ENCODE measurements around the gene CNFN.

CNFN gene

GRCh38 chr19:42389899-42390298 is at the start of gene CNFN:
Gene CNFN (minus strand): TSS chr19:42390297. CDS start chr19:42389037, 1,260 bp downstream.
- DNase-seq (ENCODE audit: low spot score): no peak

DNA sequence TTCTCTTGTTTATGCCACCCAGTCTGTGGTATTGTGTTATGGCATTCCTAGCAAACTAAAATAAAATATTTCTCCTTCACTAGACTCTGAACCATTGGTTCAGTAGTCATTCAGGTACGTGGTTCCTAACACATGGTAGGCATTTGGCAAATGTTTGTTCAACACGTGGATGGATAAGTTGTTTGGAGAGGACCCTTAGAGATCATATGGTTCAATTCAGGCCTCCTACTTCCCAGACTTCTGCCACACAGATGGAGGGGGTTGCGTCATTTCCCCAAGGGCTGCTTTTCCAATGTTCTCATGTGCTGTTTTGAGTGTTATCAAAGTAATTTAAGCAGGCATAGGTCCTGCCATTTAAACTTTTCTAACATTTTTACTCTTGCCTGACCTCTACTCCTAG is 45.9 kb upstream of the CNFN start:
- no peak for DNase-seq (ENCODE audit: low spot score)

DNA sequence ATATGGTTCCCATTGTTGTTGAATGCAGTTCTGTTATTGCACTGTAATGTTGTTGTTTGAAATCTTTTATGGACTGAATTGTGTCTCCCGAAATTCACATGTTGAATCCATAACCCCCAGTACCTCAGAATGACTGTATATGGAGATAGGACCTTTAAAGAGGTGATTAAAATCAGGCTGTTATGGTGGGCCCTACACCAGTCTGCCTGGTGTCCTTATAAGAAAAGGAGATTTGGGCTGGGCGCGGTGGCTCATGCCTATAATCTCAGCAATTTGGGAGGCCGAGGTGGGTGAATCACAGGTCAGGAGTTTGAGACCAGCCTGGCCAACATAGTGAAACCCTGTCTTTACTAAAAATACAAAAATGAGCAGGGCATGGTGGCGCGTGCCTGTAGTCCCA is 45.2 kb upstream of the CNFN start:
- DNase-seq (ENCODE audit: low spot score): no peak

DNA sequence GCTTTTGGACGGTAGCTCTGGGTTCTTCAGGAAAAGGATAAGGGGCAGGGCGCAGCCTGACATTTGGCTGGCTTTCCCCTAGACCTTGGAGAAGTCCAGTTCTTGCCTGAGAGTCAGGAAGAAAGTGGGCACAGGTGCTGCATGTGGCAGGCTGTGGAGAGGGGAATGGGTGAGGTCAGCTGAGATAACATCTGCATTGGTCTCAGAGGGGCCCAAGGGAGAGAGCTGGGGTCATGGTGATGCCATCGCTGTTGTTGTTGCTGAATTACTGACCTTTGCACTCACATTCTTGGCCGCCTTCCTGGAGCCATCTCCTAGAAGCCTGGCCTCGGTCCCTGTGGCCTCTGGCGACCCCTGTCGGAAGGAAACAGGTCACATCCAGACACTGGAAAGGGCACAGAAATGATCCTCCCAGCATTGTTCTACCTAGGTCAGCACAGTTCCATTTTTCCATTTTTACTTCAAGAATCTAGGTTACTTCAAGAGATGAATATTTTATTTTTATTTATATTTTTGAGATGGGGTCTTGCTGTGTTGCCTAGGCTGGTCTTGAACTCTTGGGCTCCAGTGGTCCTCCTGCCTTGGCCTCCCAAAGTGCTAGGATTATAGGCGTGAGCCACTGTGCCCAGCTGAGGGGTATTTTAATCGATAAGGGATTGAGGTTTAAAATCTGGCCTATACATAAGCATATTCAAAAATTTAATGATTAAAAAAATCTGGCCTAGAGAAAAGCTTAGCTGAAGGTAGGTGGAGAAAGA is 43.6 kb upstream of the CNFN start:
- DNase-seq (ENCODE audit: low spot score): peak; percentile 88

GRCh38 chr19:42431486-42431885 is 41.4 kb upstream of the CNFN start:
- DNase-seq (ENCODE audit: low spot score): no peak

GRCh38 chr19:42428676-42429075 is 38.6 kb upstream of the CNFN start:
- no peak for DNase-seq (ENCODE audit: low spot score)

DNA sequence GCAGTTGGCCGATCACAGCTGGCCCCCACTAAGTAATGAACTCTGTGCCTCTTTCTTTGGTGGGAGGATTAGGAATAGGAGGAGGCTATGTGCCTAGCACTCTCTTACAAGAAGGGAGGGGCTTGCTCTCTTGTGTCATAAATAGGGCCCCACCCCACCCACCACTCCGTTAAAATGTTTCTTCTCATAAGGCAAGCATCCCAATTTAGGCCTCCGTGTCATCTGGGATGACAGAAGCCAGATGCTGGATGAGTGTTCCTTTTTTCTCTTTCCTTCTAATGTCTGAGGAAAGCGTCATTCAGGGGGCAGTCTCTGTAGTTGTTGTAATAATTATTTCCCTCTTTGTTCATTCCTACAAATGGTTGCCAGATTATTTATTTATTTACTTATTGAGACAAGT is 37.2 kb upstream of the CNFN start, which contains the start of gene LIPE:
TSS of gene LIPE (minus strand) at position 76 of the 400 bp plus-strand sequence. CDS start 239 bp downstream, outside the sequence.
- DNase-seq (ENCODE audit: low spot score): no peak

DNA sequence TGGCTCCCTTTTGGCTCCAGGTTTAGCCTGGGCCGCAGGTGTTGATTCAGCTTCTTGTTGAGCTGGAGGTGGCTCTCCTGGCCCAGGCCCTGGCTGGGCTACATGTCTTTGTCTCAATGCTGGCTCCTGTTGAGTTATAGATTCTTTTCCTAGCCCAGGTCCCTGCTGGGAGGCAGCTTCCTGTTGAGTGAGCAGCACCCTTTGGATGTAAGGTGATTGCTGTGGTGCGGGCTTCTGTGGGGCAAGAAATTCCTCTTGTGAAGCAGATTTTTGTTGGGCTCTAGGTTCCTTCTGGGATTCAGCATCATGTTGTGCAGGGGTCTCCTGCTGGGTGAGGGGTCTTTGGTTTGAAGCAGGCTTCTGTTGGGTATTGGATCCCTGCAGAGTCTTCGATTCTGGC is 36.5 kb upstream of the CNFN start:
- DNase-seq (ENCODE audit: low spot score): no peak

GRCh38 chr19:42424712-42425131 is 34.6 kb upstream of the CNFN start:
- no peak for DNase-seq (ENCODE audit: low spot score)

DNA sequence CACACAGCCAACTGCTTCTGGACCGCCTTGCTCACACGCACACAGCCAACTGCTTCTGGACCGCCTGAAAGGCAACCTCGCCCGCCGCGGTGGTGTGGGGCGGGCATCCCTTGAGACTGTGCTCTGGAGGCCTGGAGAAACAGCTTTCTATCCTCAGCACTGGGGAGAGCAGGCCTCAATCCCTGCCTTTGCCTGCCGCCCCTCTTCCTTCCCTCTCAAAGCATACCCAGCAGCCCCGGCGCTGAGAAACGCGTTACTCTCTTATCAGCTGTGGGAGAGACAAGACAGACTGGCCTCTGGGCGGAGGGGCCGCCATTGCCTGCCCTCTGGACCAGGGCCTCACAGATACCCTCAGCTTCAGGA is 34.2 kb upstream of the CNFN start:
- DNase-seq (ENCODE audit: low spot score): no peak

- peak; percentile 92 for DNase-seq (ENCODE audit: low spot score)
These were observed 33.6 kb upstream of the CNFN start for GRCh38 chr19:42423462-42424344.

GRCh38 chr19:42422901-42423461 is 32.9 kb upstream of the CNFN start:
- DNase-seq (ENCODE audit: low spot score): no peak

DNA sequence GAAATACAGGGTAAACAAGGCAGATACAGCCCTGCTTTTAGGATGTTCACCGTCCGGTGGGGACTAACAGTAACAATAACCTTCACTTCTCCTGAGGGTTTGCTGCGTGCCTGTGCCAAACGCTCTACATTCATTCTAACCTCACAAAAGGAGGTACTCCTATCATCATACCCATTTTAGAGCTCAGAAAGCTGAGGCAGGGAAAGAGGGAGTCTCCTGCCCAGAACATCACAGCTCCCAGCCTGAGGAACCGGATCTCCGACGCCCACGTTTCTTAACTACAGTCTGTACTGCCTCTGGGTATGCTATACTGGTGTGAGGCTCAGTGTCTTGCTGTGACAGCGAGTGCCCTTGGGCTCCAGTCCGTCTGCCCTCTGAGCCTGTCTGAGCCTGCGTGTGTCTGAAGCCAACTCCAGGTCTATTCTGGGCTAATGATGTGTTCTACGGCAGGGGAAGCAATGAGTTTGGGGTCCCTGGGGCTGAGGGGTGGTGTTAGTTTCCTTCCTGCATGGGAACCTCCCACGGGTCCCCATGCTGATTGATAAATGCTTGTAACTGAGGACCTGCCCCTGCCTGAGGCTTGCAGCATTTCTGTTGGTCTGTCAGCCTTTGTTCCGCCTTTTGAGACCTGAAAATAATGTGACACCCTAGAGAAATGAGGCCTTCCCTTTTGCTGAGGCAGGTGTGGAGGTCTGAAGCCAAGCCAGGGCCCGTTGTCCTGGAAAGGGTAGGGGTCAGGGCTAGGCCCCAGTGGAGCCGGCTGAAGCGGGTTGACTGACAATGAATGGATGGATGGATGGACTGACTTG is 32.2 kb upstream of the CNFN start:
- DNase-seq (ENCODE audit: low spot score): no peak

DNA sequence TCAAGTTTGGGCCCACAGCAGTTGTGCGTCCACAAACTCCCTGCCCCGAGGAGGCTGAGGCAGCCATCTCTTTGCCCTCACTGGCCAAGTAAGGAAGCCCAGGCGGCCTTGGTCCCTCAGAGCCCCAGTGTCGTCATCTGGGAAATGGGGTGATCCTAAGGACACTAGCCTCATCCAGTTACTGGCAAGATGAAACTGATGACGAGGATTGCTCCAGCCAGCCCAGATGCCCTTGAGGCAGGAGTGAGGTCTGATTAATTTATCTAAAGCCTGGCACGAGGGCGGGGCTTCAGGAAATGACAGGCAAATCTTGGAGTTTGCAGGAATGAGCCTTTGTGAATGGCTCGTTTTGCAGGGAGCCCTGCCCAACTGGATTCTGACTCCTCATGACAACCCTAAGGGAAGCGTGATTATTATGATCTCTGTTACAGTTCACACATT is 31.5 kb upstream of the CNFN start:
- no peak for DNase-seq (ENCODE audit: low spot score)

DNA sequence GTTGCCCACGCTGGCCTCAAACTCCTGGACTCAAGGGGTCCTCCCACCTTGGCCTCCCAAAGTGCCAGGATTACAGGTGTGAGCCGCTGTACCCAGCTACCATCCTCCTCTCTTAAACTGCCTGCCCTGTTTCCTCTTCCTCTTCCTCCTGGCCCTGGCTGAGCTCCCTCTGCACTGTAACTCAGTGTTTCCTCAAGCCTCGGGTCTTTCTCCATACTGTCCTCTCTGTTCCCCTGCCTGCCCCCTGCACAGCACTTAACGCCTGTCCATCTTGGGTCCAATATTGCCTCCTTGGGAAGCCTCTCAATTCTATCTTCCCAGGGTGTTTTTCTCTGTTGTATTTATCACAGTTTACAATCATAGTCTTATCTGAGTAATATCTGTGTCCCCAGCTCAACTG is 31.0 kb upstream of the CNFN start:
- no peak for DNase-seq (ENCODE audit: low spot score)

DNA sequence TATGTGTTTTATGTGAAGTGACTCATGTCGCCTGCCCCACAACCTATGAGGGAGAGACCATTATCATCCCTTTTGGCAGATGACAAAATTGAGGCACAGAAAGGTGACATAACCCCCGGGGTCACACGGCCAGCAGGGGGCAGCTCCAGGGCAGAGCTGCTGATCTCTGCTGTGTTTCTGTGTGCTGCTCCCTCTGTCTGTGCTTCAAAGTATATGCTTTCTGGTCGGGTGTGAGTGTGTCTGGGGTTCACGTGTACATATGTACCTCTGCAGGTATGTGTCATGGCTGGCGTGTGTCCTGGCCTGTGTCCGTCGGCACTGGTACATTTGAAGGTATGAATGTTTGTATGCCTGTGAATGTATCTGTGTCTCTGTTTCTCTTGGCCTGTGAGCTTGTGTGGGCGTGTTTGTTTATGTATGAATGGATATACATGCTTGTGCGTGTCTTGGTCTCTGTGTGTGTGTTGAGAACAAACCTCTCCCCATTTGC is 30.0 kb upstream of the CNFN start:
- DNase-seq (ENCODE audit: low spot score): peak; percentile 59

DNA sequence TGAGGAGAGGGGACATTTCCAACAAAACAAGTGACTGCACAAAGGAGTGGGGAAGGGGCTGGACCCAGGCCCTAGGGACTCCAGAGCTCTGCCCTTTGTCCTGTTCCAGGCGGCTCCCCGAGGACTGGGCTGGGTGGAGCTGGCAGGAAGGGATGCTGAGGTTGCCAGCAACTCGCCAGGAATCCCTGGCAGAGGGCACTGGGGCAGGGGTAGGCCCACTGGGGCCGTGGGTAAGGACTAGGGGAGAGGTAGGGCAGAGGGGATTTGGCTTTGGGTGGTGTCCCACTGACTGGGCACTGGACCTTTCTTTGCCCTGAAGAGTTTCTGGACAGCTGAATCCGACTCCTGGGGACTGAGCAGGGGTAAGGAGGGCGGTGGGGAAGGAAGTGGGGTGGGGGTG is 29.2 kb upstream of the CNFN start:
- DNase-seq (ENCODE audit: low spot score): no peak

- no peak for DNase-seq (ENCODE audit: low spot score)
These were observed 22.6 kb upstream of the CNFN start for GRCh38 chr19:42412661-42413076.

DNA sequence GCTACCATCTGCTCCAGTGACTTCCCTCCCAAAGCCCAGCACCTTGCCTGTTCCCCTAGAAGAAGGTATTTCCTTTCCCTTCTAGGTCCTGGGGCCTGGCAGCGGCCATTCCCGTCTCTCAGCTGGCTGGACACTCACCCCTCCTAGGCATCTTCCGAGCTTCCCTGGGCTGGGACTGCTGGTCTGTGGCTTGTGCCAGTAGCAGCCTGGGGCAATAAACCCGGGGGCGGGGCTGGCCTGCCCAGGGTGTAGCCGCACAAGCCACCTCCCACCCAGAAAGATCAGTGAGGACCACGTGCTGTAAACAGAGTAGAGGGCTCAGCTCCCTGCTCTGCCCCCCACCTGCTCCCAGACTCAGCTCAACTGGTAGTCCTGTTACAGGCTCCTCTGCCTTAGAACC is 22.1 kb upstream of the CNFN start:
- no peak for DNase-seq (ENCODE audit: low spot score)

DNA sequence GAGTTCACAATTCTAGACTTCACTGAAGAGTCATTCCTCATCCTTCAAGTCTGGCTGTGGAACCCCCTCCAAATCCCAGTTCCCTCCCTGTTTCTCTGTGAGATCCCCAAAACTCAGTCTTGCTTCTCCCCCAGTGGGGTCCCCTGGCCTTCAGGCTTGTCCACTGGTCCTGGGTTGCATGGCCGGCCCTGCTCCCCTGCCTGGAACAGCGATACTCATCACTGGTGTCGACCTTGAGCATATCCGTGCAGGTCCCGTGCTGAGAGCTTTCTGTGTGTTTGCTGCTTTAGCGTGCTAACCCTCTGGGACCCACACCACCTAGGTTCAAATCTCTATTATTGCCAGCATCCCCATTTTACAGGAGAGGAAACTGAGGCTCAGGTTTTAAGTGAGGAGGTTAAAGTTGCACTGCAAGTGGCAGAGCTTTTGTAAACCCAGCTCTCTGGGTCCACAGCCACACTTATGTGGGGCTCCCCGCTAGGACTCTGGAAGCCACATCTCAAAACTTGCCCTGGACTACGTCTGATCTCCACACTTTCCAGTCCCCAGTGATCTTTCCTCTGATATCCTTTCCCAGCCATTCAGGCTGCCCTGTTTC is 21.6 kb upstream of the CNFN start:
- no peak for DNase-seq (ENCODE audit: low spot score)

GRCh38 chr19:42410371-42410770 is 20.3 kb upstream of the CNFN start:
- DNase-seq (ENCODE audit: low spot score): no peak

Measured in LoVo (cell line).